Neural progenitor cell (in vitro differentiated cells): ENCODE results near the gene RABEPK. TPM values are rescaled to one million over a fixed set of nuclear protein-coding genes. Genes with fewer than 3 reads are reported as not detected.
"Not testable (repeated sequence)": the region's sequence is repeated elsewhere in the genome, so short reads cannot be mapped to it uniquely, and the experiment has no call there.

Experiments
- DNase-seq: peaks from one replicate; pipeline ENCODE4 v3.0.0-alpha.2; 2016; ENCODE audit warnings: low spot score
- H2AFZ ChIP-seq: fragments of 200-600 bp; sonication (generic); replicated peaks from 2 replicates; pipeline ENCODE4 v1.6.1; 2016; ENCODE audit warnings: antibody characterized with exemption
- H3F3A ChIP-seq: fragments of 200-600 bp; sonication (generic); 2 replicates; pipeline ENCODE4 v1.6.1; 2016; ENCODE audit warnings: antibody characterized with exemption, low read depth
- H3K27ac ChIP-seq: fragments of 200-600 bp; sonication (generic); 2 replicates; pipeline ENCODE4 v1.5.1; 2016; ENCODE audit warnings: mild to moderate bottlenecking
- H3K27me3 ChIP-seq: fragments of 200-600 bp; sonication (generic); 2 replicates; pipeline ENCODE4 v1.6.1; 2016; ENCODE audit warnings: mild to moderate bottlenecking, moderate library complexity
- H3K36me3 ChIP-seq: fragments of 200-600 bp; sonication (generic); 2 replicates; pipeline ENCODE4 v1.5.1; 2016
- H3K4me1 ChIP-seq: fragments of 200-600 bp; sonication (generic); 2 replicates; pipeline ENCODE4 v1.6.1; 2016; ENCODE audit warnings: mixed run types
- H3K4me2 ChIP-seq: fragments of 200-600 bp; sonication (generic); 2 replicates; pipeline ENCODE4 v1.6.1; 2016
- H3K4me3 ChIP-seq: fragments of 200-600 bp; sonication (generic); 2 replicates; pipeline ENCODE4 v1.5.1; 2016
- H3K79me2 ChIP-seq: fragments of 200-600 bp; sonication (generic); 2 replicates; pipeline ENCODE4 v1.6.1; 2016; ENCODE audit warnings: low read depth
- H3K9ac ChIP-seq: fragments of 200-600 bp; sonication (generic); 2 replicates; pipeline ENCODE4 v1.6.1; 2016
- H3K9me3 ChIP-seq: fragments of 200-600 bp; sonication (generic); 2 replicates; pipeline ENCODE4 v1.5.1; 2016; ENCODE audit warnings: low read depth
- H4K20me1 ChIP-seq: fragments of 200-600 bp; sonication (generic); 2 replicates; pipeline ENCODE4 v1.6.1; 2016; ENCODE audit warnings: low read depth
- H3K27ac Mint-ChIP-seq: 3 replicates; pipeline ENCODE4 v1.8.0; 2021; ENCODE audit warnings: mixed read lengths
- H3K27me3 Mint-ChIP-seq: 2 replicates; pipeline ENCODE4 v1.8.0; 2022; ENCODE audit warnings: low read depth, mild to moderate bottlenecking, inconsistent platforms, moderate library complexity, mixed read lengths; ENCODE audit not compliant: insufficient read depth
- H3K36me3 Mint-ChIP-seq: 3 replicates; pipeline ENCODE4 v1.8.0; 2021; ENCODE audit warnings: mixed read lengths
- H3K4me1 Mint-ChIP-seq: 3 replicates; pipeline ENCODE4 v1.8.0; 2021; ENCODE audit warnings: mixed read lengths
- H3K4me3 Mint-ChIP-seq: 3 replicates; pipeline ENCODE4 v1.8.0; 2021; ENCODE audit warnings: mild to moderate bottlenecking, moderate library complexity, mixed read lengths
- H3K9me3 Mint-ChIP-seq: 3 replicates; pipeline ENCODE4 v1.8.0; 2020; ENCODE audit warnings: mixed read lengths
- EZH2 ChIP-seq: fragments of 200-600 bp; sonication (generic); IDR thresholded peaks from 2 replicates; pipeline ENCODE4 v1.6.1; 2017; ENCODE audit warnings: antibody characterized with exemption, mild to moderate bottlenecking, moderate library complexity
- EZH2phosphoT487 ChIP-seq: fragments of 200-600 bp; sonication (generic); IDR thresholded peaks from 2 replicates; pipeline ENCODE4 v1.6.1; 2017; ENCODE audit warnings: antibody characterized with exemption
- total RNA-seq: library from RNA; depleted of rRNA; stranded (reverse); fragments of >200 nt; gene quantifications from 2 replicates; pipeline ENCODE4 v1.2.3, GENCODE V29; 2015; ENCODE audit warnings: low replicate concordance
- TF ChIP-seq, protein P1 (sequence below): fragments of 200-600 bp; sonication (generic); IDR thresholded peaks from 2 replicates; pipeline ENCODE4 v1.5.1; 2017; ENCODE audit warnings: antibody characterized with exemption, mild to moderate bottlenecking

Gene RABEPK
- total RNA-seq, 1 donor from 2014 or later, result 7.8 TPM

DNA sequence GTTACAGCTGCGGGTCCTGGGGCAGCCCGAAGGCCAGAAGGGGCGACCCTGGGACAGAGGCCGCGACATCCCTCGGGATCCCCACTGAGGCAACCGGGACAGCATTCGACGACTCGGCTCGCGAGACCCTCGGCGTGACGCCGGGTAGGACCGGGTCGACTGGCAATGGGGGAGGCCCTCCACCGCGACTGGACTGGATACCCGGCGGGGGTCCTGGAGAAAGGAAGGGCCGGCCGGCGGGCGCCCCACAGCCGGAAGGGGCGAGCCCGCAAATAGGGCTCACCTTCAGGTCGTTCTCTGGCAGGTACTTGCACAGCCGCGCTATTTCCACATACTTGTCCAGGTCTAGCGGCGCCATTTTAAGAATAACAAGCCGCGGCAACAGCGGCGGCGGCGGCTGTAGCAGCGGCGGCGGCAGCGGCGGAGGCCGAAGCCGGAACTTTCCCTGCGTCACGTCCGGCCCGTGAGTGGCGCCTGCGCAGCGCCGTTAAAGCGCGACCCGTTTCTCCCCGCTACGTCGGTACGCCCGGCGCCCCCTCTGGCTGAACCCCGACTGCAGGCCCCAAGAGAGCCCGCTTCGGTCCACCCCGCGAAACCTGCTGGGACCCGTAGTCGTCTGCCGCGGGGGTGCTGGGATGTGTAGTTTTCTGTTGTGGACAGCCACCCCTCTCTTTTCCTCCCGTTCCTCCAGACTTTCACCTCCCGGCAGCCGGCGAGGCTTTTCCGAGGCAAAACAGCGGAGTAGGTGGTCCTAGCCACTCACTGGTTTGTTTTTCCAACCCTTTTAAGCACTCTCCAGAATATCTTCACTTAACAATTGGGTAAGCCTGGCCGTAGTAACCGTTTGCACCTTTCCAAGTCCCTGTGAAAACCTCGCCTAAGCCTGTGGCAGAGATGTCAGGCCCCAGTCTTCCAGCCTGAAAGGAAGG lies 10.7 kb upstream of the RABEPK start, which contains the start of gene PPP6C:
TSS of gene PPP6C (minus strand) at position 443 of the 929 bp plus-strand sequence. CDS start at position 358, 85 bp downstream.
- peak; percentile 99 for DNase-seq
- no peaks in the 10 kb centered on the region for H3F3A ChIP-seq
- no peaks in the 10 kb centered on the region for H3K36me3 Mint-ChIP-seq
- H3K36me3 ChIP-seq, result no peaks in the 10 kb centered on the region
- H3K27ac ChIP-seq, result peak within 1 kb of the TSS; percentile 84
- peak within 1 kb of the TSS; percentile 93 for H3K9ac ChIP-seq
- TF ChIP-seq EZH2, result no peak
- TF ChIP-seq, protein P1, sequence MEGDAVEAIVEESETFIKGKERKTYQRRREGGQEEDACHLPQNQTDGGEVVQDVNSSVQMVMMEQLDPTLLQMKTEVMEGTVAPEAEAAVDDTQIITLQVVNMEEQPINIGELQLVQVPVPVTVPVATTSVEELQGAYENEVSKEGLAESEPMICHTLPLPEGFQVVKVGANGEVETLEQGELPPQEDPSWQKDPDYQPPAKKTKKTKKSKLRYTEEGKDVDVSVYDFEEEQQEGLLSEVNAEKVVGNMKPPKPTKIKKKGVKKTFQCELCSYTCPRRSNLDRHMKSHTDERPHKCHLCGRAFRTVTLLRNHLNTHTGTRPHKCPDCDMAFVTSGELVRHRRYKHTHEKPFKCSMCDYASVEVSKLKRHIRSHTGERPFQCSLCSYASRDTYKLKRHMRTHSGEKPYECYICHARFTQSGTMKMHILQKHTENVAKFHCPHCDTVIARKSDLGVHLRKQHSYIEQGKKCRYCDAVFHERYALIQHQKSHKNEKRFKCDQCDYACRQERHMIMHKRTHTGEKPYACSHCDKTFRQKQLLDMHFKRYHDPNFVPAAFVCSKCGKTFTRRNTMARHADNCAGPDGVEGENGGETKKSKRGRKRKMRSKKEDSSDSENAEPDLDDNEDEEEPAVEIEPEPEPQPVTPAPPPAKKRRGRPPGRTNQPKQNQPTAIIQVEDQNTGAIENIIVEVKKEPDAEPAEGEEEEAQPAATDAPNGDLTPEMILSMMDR, result peak; percentile 66
- H3K27me3 Mint-ChIP-seq, result peaks cover 2% of the 10 kb centered on the region
- no peaks in the 10 kb centered on the region for H3K9me3 ChIP-seq
- H3K4me2 ChIP-seq, result peak within 1 kb of the TSS; percentile 82
- H3K9me3 Mint-ChIP-seq, result no peaks in the 10 kb centered on the region
- H2AFZ ChIP-seq, result peak within 1 kb of the TSS; percentile 87
- peaks cover 49% of the 10 kb centered on the region for H3K79me2 ChIP-seq
- peak within 1 kb of the TSS; percentile 84 for H3K4me3 ChIP-seq
- no peaks in the 10 kb centered on the region for H3K27me3 ChIP-seq
- H3K27ac Mint-ChIP-seq, result peak within 1 kb of the TSS; percentile 96
- H4K20me1 ChIP-seq, result peaks cover 23% of the 10 kb centered on the region
- peaks cover 4% of the 10 kb centered on the region for H3K4me1 ChIP-seq
- H3K4me3 Mint-ChIP-seq, result peak within 1 kb of the TSS; percentile 96
- H3K4me1 Mint-ChIP-seq, result peaks cover 19% of the 10 kb centered on the region

DNA sequence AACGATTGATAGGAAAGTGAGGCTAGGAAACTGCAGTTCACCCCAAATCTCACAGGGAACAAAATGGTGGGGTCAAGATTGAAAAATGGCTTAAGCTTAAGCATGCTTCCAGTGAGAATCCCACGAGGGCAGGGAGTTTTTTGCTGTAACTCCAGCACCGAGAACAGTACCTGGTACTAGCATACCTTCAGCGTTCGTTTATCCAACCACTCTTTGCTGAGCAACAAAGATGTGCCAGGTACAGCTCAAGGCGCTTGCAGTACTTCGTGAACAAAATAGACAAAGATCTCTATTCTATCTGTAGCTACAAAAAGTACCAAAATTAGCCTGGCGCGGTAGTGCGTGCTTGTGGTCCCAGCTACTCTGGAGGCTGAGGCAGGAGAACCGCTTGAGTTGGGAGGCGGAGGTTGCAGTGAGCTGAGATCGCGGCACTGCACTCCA lies 10.0 kb upstream of the RABEPK start:
- Histone ChIP-seq H3K4me1 (peaks cover 4% of the 10 kb centered on the region), H3F3A (no peaks in the 10 kb centered on the region), H2AFZ (peak overlapping the region; percentile 55), H4K20me1 (peaks cover 20% of the 10 kb centered on the region), H3K4me2 (peak overlapping the region; percentile 82), H3K36me3 (no peaks in the 10 kb centered on the region), H3K9ac (peak overlapping the region; percentile 58), H3K27me3 (no peaks in the 10 kb centered on the region), H3K4me3 (peak overlapping the region; percentile 84), H3K27ac (peak overlapping the region; percentile 26), H3K79me2 (peaks cover 42% of the 10 kb centered on the region), H3K9me3 (no peaks in the 10 kb centered on the region)
- TF ChIP-seq EZH2phosphoT487, result no peak
- TF ChIP-seq, protein P1, result no peak
- no peak for TF ChIP-seq EZH2
- H3K27me3 Mint-ChIP-seq, result peaks cover 2% of the 10 kb centered on the region
- no peaks in the 10 kb centered on the region for H3K36me3 Mint-ChIP-seq
- H3K4me3 Mint-ChIP-seq, result peak overlapping the region; percentile 96
- H3K27ac Mint-ChIP-seq, result peak overlapping the region; percentile 96
- H3K9me3 Mint-ChIP-seq, result no peaks in the 10 kb centered on the region
- peaks cover 19% of the 10 kb centered on the region for H3K4me1 Mint-ChIP-seq
- peak; percentile 19 for DNase-seq

DNA sequence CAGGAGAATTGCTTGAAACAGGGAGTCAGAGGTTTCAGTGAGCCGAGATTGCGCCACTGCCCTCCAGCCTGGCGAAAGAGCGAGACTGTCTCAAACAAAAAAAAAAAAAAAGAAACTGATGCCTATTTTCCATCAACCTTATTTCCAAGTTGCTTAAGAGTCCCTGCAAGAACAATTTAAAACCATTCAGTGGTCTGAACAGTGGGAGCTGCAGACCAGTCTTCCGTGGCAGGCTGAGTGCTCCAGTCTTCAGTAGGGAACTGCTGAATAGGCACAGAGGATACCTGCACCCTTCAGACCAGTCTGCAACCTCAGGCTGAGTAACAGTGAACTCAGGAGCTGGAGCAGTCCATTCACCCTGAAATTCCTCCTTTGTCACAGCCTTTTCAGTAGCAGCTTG lies 5.9 kb upstream of the RABEPK start:
- not testable (repeated sequence) for H3K4me3 Mint-ChIP-seq

DNA sequence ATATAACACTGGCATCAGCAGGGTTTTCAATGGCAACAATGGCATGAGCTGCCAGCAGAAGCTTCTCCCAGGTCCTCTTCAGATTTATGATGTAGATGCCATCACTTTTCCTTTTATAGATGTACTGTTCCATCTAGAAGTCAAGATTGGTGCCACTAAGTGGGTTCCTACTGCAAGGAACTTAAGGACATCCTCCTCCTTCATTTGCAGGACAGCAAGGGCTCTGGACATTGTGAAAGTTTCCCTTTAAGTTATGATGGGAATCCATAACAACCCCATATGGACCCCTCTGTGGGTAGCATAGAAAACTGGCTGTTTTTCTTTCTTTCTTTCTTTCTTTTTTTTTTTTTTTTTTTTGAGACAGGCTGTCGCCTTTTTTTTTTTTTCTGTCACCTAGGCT lies 4.8 kb upstream of the RABEPK start:
- not testable (repeated sequence) for H3K27me3 Mint-ChIP-seq, H3K9me3 ChIP-seq, H3K9me3 Mint-ChIP-seq, H3K27ac Mint-ChIP-seq, H2AFZ ChIP-seq, H3K36me3 Mint-ChIP-seq, H3K4me2 ChIP-seq, H3K27ac ChIP-seq, H3K4me3 ChIP-seq, H3K9ac ChIP-seq, DNase-seq, H3K79me2 ChIP-seq, H4K20me1 ChIP-seq, H3K4me1 Mint-ChIP-seq, H3K4me1 ChIP-seq, H3K4me3 Mint-ChIP-seq, H3K36me3 ChIP-seq, H3K27me3 ChIP-seq
- peaks cover 14% of the 10 kb centered on the region for H3F3A ChIP-seq

More for the DNA sequence above, 5.9 kb upstream of the RABEPK start:
- H3K9me3 ChIP-seq, H3K9ac ChIP-seq, H3K27me3 ChIP-seq, H3K36me3 Mint-ChIP-seq, H3F3A ChIP-seq, DNase-seq, H3K27me3 Mint-ChIP-seq, H3K4me1 ChIP-seq, H3K27ac ChIP-seq, H2AFZ ChIP-seq, H3K4me3 ChIP-seq, H3K9me3 Mint-ChIP-seq, H3K4me2 ChIP-seq, H3K36me3 ChIP-seq, H3K4me1 Mint-ChIP-seq, H3K79me2 ChIP-seq, H4K20me1 ChIP-seq: not testable (repeated sequence)
- H3K27ac Mint-ChIP-seq, result peak overlapping the region; percentile 66
